ENCODE data around the gene HLA-A.

The HLA-A gene

GRCh38 chr6:29935273-29935955, 6.9 kb upstream of the HLA-A start:
- DNase-seq: no peak

- no peak for DNase-seq
These were observed 3.4 kb upstream of the HLA-A start for GRCh38 chr6:29938746-29939508.

GRCh38 chr6:29941016-29941415, 1.3 kb upstream of the HLA-A start:
- peak; percentile 50 for DNase-seq

- no peak for DNase-seq
These were observed 861 bp upstream of the HLA-A start for GRCh38 chr6:29941471-29941870.

GRCh38 chr6:29941916-29942274, 437 bp upstream of the HLA-A start:
- DNase-seq: no peak

- peak; percentile 23 for DNase-seq
These were observed 978 bp downstream of the HLA-A start for GRCh38 chr6:29943053-29943966.

GRCh38 chr6:29945281-29945820, 3.0 kb downstream of the HLA-A start:
- peak; percentile 12 for DNase-seq

- DNase-seq: peak; percentile 25
These were observed 4.1 kb downstream of the HLA-A start for GRCh38 chr6:29946223-29947076.

- no peak for DNase-seq
These were observed 5.0 kb downstream of the HLA-A start for GRCh38 chr6:29947077-29947980.

GRCh38 chr6:29948277-29948676, 5.9 kb downstream of the HLA-A start:
- DNase-seq: no peak

- DNase-seq: no peak
These were observed 7.6 kb downstream of the HLA-A start for GRCh38 chr6:29949934-29950333.

GRCh38 chr6:29951882-29952281, 9.6 kb downstream of the HLA-A start:
- DNase-seq: no peak

GRCh38 chr6:29953001-29953441, 10.7 kb downstream of the HLA-A start:
- DNase-seq: no peak

GRCh38 chr6:29953686-29954085, 11.4 kb downstream of the HLA-A start:
- DNase-seq: no peak

- DNase-seq: no peak
These were observed 11.9 kb downstream of the HLA-A start for GRCh38 chr6:29954272-29954671.

GRCh38 chr6:29955783-29956182, 13.5 kb downstream of the HLA-A start:
- no peak for DNase-seq

GRCh38 chr6:29956518-29956917, 14.2 kb downstream of the HLA-A start:
- DNase-seq: no peak

GRCh38 chr6:29958046-29958445, 15.7 kb downstream of the HLA-A start:
- DNase-seq: no peak

GRCh38 chr6:29958921-29959320, 16.6 kb downstream of the HLA-A start:
- no peak for DNase-seq

GRCh38 chr6:29959467-29959866, 17.1 kb downstream of the HLA-A start:
- DNase-seq: no peak

- no peak for DNase-seq
These were observed 19.6 kb downstream of the HLA-A start for GRCh38 chr6:29961966-29962365.

Measured in CD4-positive, alpha-beta T cell treated with Interferon gamma for 1 hour (primary cell).